Liver (tissue), 9 donors: ENCODE data around the gene BEAN1. TPM values are rescaled to one million over a fixed set of nuclear protein-coding genes. Genes with fewer than 3 reads are reported as not detected.

Experiments
- DNase-seq: peaks from one replicate; pipeline ENCODE4 v3.0.0-alpha.2; 2017; ENCODE audit warnings: low spot score
- H3K27ac ChIP-seq, 2 donors: one replicate each; pipeline ENCODE4 v1.7.0; 2013; ENCODE audit warnings: inconsistent platforms in 2 of 2, low read length in 2 of 2, control low read depth in 1 of 2, low read depth in 1 of 2, mild to moderate bottlenecking in 1 of 2
- H3K27me3 ChIP-seq, 4 donors: one replicate each; pipeline versions ENCODE4 v1.6.1 to v1.7.0; 2013; ENCODE audit warnings: low read length in 3 of 4, inconsistent platforms in 1 of 4, mild to moderate bottlenecking in 1 of 4, moderate library complexity in 1 of 4; ENCODE audit not compliant: control insufficient read depth in 4 of 4, insufficient read depth in 4 of 4
- H3K36me3 ChIP-seq, 4 donors: one replicate each; pipeline versions ENCODE4 v1.6.1 to v1.7.0; 2013; ENCODE audit warnings: low read length in 3 of 4, mild to moderate bottlenecking in 3 of 4, low read depth in 1 of 4, moderate library complexity in 1 of 4; ENCODE audit not compliant: control insufficient read depth in 4 of 4, insufficient read depth in 3 of 4
- H3K4me1 ChIP-seq, 4 donors: one replicate each; pipeline versions ENCODE4 v1.6.1 to v1.7.0; 2013; ENCODE audit warnings: low read length in 3 of 4, mild to moderate bottlenecking in 3 of 4, moderate library complexity in 1 of 4; ENCODE audit not compliant: control insufficient read depth in 4 of 4, insufficient read depth in 4 of 4
- H3K4me3 ChIP-seq, 3 donors: one replicate each; pipeline versions ENCODE4 v1.6.1 to v1.7.0; 2013; ENCODE audit warnings: low read length in 3 of 3, control low read depth in 1 of 3, low read depth in 1 of 3, mild to moderate bottlenecking in 1 of 3
- H3K9ac ChIP-seq, 2 donors: one replicate each; pipeline ENCODE4 v1.7.0; 2013; ENCODE audit warnings: low read length in 2 of 2, mild to moderate bottlenecking in 2 of 2, moderate library complexity in 2 of 2, control low read depth in 1 of 2, low read depth in 1 of 2
- H3K9me3 ChIP-seq, 4 donors: one replicate each; pipeline versions ENCODE4 v1.6.1 to v1.7.0; 2013; ENCODE audit warnings: low read length in 3 of 4; ENCODE audit not compliant: control insufficient read depth in 4 of 4
- EGR1 ChIP-seq, 2 donors: IDR thresholded peaks; 2 replicates each; pipeline ENCODE4 v1.6.1; 2016 to 2018; ENCODE audit warnings: antibody characterized with exemption in 2 of 2, low read depth in 2 of 2
- FOXA2 ChIP-seq: IDR thresholded peaks from 2 replicates; pipeline ENCODE4 v1.6.1; 2016; ENCODE audit warnings: antibody characterized with exemption
- HNF4A ChIP-seq, 2 donors: conservative IDR thresholded peaks; 2 replicates each; pipeline ENCODE4 v1.6.1; 2016; ENCODE audit warnings: antibody characterized with exemption in 2 of 2, mild to moderate bottlenecking in 2 of 2
- HNF4G ChIP-seq: IDR thresholded peaks from 2 replicates; pipeline ENCODE4 v1.6.1; 2016; ENCODE audit warnings: antibody characterized with exemption
- NR2F2 ChIP-seq: IDR thresholded peaks from 2 replicates; pipeline ENCODE4 v1.6.1; 2016; ENCODE audit warnings: antibody characterized with exemption
- RAD21 ChIP-seq, 2 donors: IDR thresholded peaks; 2 replicates each; pipeline ENCODE4 v1.6.1; 2016; ENCODE audit warnings: antibody characterized with exemption in 2 of 2, mild to moderate bottlenecking in 2 of 2
- RXRA ChIP-seq, 2 donors: IDR thresholded peaks; 2 replicates each; pipeline ENCODE4 v1.6.1; 2017 to 2018; ENCODE audit warnings: antibody characterized with exemption in 2 of 2, mild to moderate bottlenecking in 1 of 2
- SP1 ChIP-seq: IDR thresholded peaks from 2 replicates; pipeline ENCODE4 v1.6.1; 2018; ENCODE audit warnings: antibody characterized with exemption, mild to moderate bottlenecking
- TAF1 ChIP-seq: conservative IDR thresholded peaks from 2 replicates; pipeline ENCODE4 v1.6.1; 2016; ENCODE audit warnings: antibody characterized with exemption, mild to moderate bottlenecking
- YY1 ChIP-seq: IDR thresholded peaks from 2 replicates; pipeline ENCODE4 v1.6.1; 2016; ENCODE audit warnings: antibody characterized with exemption, mild to moderate bottlenecking
- WGBS: extraction: QIAGEN DNeasy Blood & Tissue Kit; methylation state at CpG from one replicate; pipeline ENCODE4 v1.1.7; 2013; 5-methylcytosine and 5-hydroxymethylcytosine counted together
- polyA plus RNA-seq, 2 donors: library from polyadenylated mRNA; stranded (reverse) in 1 of 2; unstranded in 1 of 2; fragments of 200-250 nt in 1 of 2; fragments of >200 nt in 1 of 2; fragmentation: Nextera tagmentation in 1 of 2; extraction: Ambion mirVana in 1 of 2; gene quantifications; one replicate each; pipeline versions ENCODE4 v1.2.1 to v1.2.3, GENCODE V29; 2013 to 2015
- total RNA-seq, 2 donors: library from RNA; depleted of rRNA; stranded (reverse); fragments of >200 nt; gene quantifications; one replicate each; pipeline ENCODE4 v1.2.3, GENCODE V29; 2014
- TF ChIP-seq, protein P1 (sequence below): fragments of 150-350 bp; IDR thresholded peaks from 2 replicates; pipeline ENCODE4 v1.5.1; 2017; ENCODE audit warnings: improper control_type of control experiment, low read depth, low read length; ENCODE audit not compliant: missing input control
- TF ChIP-seq, protein P2 (sequence below): IDR thresholded peaks from 2 replicates; pipeline ENCODE4 v1.6.1; 2016; ENCODE audit warnings: antibody characterized with exemption
- donor health status: healthy.
- donor health status: healthy.
- donor health status: healthy.
- donor health status: healthy.
- donor health status: healthy.

Gene BEAN1
- total and polyA plus RNA-seq, 4 donors: 0.22 to 0.99 (median 0.25) TPM; not detected in 1

DNA sequence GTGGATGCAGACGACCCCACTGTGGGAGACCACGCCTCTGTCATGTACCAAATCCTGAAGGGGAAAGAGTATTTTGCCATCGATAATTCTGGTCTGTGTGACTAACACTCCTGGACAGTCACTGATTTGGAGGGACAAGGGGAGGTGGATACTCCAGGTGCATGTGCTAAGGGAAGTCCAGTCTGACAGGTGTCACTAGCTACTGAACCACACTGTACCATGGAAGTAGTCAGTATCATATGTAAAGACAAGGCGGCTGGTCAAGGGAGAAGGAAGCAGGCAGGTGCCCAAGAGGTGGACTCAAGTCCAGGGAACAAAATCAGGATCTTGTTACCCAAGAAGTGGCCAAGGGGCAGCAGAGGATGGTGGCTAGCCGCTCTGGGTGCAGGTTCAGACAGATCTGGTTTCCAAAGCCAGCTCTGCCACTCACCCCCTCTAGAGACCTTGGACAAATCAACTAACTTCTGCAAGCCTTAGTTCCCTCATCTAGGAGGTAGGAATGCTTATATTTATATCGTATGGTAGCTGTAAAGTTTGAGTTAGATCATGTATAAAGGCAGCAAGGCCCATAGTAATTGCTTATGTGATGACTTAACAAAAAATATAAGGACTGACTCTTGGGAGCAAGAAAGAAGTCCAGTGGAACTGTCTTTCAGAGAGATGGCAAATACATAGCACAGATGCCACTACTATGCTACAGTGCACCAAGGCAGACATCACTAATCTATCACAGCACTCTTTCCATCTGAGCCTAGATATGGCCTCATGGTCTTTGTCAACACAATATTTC, 38.5 kb upstream of the BEAN1 start:
- Histone ChIP-seq H3K27ac (no peak overlapping the region), H3K4me1 (no peaks in the 10 kb centered on the region), H3K27me3 (no peaks in the 10 kb centered on the region), H3K36me3 (peaks cover 0 to 3% (median 0%) of the 10 kb centered on the region in 4 donors), H3K9me3 (no peaks in the 10 kb centered on the region), H3K9ac (no peak overlapping the region), H3K4me3 (no peak overlapping the region)
- WGBS: 87% methylated on average over 6 of the region's 6 CpGs
- no peak for DNase-seq
- TF ChIP-seq TAF1: no peak

DNA sequence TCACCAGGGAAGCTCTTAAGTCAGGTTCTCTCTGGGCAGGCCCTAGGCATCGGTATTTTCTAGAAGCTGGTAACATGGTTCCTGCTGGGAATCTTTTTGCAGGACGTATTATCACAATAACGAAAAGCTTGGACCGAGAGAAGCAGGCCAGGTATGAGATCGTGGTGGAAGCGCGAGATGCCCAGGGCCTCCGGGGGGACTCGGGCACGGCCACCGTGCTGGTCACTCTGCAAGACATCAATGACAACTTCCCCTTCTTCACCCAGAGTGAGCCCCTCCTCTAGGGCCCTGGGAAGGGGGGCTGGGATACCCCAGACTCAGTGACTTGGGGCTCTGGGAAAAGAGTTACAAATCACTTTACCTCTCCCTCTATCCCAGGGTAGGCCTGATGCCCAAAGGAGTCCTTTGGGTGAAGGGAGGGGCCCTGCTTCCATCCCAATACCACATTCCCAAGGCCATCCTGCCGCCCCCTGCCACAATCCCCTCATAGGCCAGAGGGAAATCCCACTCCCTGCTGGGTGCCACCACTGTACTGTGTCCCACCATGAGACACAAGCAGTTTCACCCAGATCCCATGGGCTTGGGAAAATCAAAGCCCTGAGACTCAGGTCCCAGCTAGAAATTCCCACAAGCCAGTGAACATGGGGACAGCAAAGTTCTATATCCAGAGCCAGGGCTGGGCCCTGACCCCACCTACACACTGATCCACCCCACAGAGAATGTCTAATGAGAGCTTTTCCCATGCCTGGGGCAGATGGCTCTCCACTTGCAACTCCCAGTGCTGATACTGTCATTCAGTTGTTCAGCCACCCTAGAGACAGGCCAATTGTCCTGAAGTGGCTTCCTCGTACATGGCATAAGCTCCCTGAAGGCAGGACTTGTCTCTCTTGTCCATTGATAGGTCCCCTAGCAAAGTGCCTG, 37.6 kb upstream of the BEAN1 start:
- DNase-seq: no peak
- peaks cover 0 to 3% (median 0%) of the 10 kb centered on the region in 4 donors for H3K36me3 ChIP-seq

More for the DNA sequence above, 37.6 kb upstream of the BEAN1 start:
- no peak for TF ChIP-seq RXRA (IDR thresholded peaks at IDR 0.05)
- TF ChIP-seq, protein P1, sequence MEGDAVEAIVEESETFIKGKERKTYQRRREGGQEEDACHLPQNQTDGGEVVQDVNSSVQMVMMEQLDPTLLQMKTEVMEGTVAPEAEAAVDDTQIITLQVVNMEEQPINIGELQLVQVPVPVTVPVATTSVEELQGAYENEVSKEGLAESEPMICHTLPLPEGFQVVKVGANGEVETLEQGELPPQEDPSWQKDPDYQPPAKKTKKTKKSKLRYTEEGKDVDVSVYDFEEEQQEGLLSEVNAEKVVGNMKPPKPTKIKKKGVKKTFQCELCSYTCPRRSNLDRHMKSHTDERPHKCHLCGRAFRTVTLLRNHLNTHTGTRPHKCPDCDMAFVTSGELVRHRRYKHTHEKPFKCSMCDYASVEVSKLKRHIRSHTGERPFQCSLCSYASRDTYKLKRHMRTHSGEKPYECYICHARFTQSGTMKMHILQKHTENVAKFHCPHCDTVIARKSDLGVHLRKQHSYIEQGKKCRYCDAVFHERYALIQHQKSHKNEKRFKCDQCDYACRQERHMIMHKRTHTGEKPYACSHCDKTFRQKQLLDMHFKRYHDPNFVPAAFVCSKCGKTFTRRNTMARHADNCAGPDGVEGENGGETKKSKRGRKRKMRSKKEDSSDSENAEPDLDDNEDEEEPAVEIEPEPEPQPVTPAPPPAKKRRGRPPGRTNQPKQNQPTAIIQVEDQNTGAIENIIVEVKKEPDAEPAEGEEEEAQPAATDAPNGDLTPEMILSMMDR: no peak
- TF ChIP-seq, protein P2, sequence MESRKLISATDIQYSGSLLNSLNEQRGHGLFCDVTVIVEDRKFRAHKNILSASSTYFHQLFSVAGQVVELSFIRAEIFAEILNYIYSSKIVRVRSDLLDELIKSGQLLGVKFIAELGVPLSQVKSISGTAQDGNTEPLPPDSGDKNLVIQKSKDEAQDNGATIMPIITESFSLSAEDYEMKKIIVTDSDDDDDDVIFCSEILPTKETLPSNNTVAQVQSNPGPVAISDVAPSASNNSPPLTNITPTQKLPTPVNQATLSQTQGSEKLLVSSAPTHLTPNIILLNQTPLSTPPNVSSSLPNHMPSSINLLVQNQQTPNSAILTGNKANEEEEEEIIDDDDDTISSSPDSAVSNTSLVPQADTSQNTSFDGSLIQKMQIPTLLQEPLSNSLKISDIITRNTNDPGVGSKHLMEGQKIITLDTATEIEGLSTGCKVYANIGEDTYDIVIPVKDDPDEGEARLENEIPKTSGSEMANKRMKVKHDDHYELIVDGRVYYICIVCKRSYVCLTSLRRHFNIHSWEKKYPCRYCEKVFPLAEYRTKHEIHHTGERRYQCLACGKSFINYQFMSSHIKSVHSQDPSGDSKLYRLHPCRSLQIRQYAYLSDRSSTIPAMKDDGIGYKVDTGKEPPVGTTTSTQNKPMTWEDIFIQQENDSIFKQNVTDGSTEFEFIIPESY: no peak
- no peak for TF ChIP-seq FOXA2
- TF ChIP-seq HNF4G: no peak
- no peak for TF ChIP-seq HNF4A (conservative IDR thresholded peaks at IDR 0.05)
- no peak for TF ChIP-seq SP1
- no peak for TF ChIP-seq YY1
- no peak for TF ChIP-seq RAD21 (IDR thresholded peaks at IDR 0.05)
- TF ChIP-seq TAF1: no peak
- TF ChIP-seq EGR1 (IDR thresholded peaks at IDR 0.05; ENCODE audit: low read depth in 2 of 2): no peak
- TF ChIP-seq NR2F2: no peak
- Histone ChIP-seq H3K4me1 (no peaks in the 10 kb centered on the region), H3K27ac (no peak overlapping the region), H3K9ac (no peak overlapping the region), H3K4me3 (no peak overlapping the region), H3K9me3 (no peaks in the 10 kb centered on the region), H3K27me3 (no peaks in the 10 kb centered on the region)
- 92% methylated on average over 13 of the region's 13 CpGs for WGBS
